Heart right ventricle (tissue), 16 donors: ENCODE measurements around the gene SRPK3. TPM values are rescaled to one million over a fixed set of nuclear protein-coding genes. Genes with fewer than 3 reads are reported as not detected.

Source experiments
- ATAC-seq, 8 donors: fragments of 200-7000 bp; cut with Tn5 transposase; one replicate each; pipeline ENCODE4 v1.9.1; 2020; ENCODE audit warnings: mild to moderate bottlenecking in 8 of 8, moderate library complexity in 8 of 8, moderate number of reproducible peaks in 1 of 8
- DNase-seq, 2 donors: peaks; one replicate each; pipeline ENCODE4 v3.0.0-alpha.2; 2020
- H3K27ac ChIP-seq, 10 donors: fragments of 200-600 bp; sonication (generic) in 2 of 10; one replicate each; pipeline versions ENCODE4 v1.5.0 to v1.8.0; 2020 to 2022; ENCODE audit warnings: mild to moderate bottlenecking in 3 of 10
- H3K27me3 ChIP-seq, 7 donors: fragments of 200-600 bp; one replicate each; pipeline ENCODE4 v1.8.0; 2021 to 2022; ENCODE audit warnings: mild to moderate bottlenecking in 2 of 7
- H3K36me3 ChIP-seq, 9 donors: fragments of 200-600 bp; sonication (generic) in 1 of 9; one replicate each; pipeline versions ENCODE4 v1.5.0 to v1.8.0; 2020 to 2022; ENCODE audit warnings: mild to moderate bottlenecking in 2 of 9
- H3K4me1 ChIP-seq, 9 donors: fragments of 200-600 bp; sonication (generic) in 1 of 9; one replicate each; pipeline versions ENCODE4 v1.5.0 to v1.8.0; 2020 to 2022; ENCODE audit warnings: mild to moderate bottlenecking in 4 of 9
- H3K4me3 ChIP-seq, 10 donors: fragments of 200-600 bp; sonication (generic) in 2 of 10; one replicate each; pipeline versions ENCODE4 v1.5.0 to v1.8.0; 2020 to 2022; ENCODE audit warnings: mild to moderate bottlenecking in 7 of 10, moderate library complexity in 2 of 10
- H3K9me3 ChIP-seq, 11 donors: fragments of 200-600 bp in 10 of 11; sonication (generic) in 2 of 11; one replicate each; pipeline versions ENCODE4 v1.5.0 to v1.8.0; 2013 to 2022; ENCODE audit warnings: mild to moderate bottlenecking in 2 of 11, control low read depth in 1 of 11, moderate library complexity in 1 of 11
- WGBS, 2 donors: extraction: QIAGEN DNeasy Blood & Tissue Kit; methylation state at CpG; one replicate each; pipeline ENCODE4 v1.1.7; 2013; ENCODE audit warnings: inconsistent platforms in 1 of 2; 5-methylcytosine and 5-hydroxymethylcytosine counted together
- intact Hi-C, 10 donors: fragments of 100-400 bp; cut with DNase I; formaldehyde crosslinking; loops; one replicate each; pipeline versions ENCODE4 v1.11.1 to v1.14.2; 2022
- polyA plus RNA-seq, 2 donors: library from polyadenylated mRNA; stranded (reverse); fragments of 200-250 nt; gene quantifications; one replicate each; pipeline ENCODE4 v1.2.3, GENCODE V29; 2013
- total RNA-seq, 10 donors: library from RNA; stranded (reverse); fragmentation: NEBNext Ultra II Directional in 3 of 10; extraction: Animal tissue kit (Norgen Biotek cat#: 25700) in 3 of 10; gene quantifications; one replicate each; pipeline versions ENCODE4 v1.2.1 to v1.2.4, GENCODE V29; 2021 to 2023
- TF ChIP-seq, protein P1 (sequence below), 9 donors: fragments of 200-600 bp; sonication (generic) in 2 of 9; IDR thresholded peaks; one replicate each; pipeline versions ENCODE4 v1.5.0 to v1.8.0; 2021 to 2022; ENCODE audit warnings: antibody characterized with exemption in 9 of 9, mild to moderate bottlenecking in 5 of 9, moderate library complexity in 1 of 9
- donor health status: Arrhythmogenic right ventricular cardiomyopathy.
- donor health status: ischemic (EF 13 %, LVEDD 7.1; RV severe dilation, severe dysfunction).
- donor health status: healthy with polysubstance abuse.
- donor health status: DM: no; HTN: yes; CAD: no.
- donor health status: DM: no; HTN: no; CAD: no.
- donor health status: ischemic (EF 25% LVEDD 6.9; RV normal size, moderate dysfunction).
- donor health status: ischemic (EF 25% LVEDD 5.7; RV mildly dilated, moderate dysfunction).
- donor health status: healthy.
- donor health status: DM: yes; HTN: yes; CAD: no.
- donor health status: Ischemic cardiomyopathy.
- donor health status: ischemic (EF 35%, LVEDD 5.7; RV mildly dilated, moderate dysfunction).
- donor health status: nonischemic (EF 11% LVEDD 7.7; RV severe dilation, severe dysfunction).
- donor health status: DM: yes; HTN: yes; CAD: no.
- donor health status: PGD.
- donor health status: ischemic (EF 29% LVEDD 5.4; RV normal size, mild dysfunction).
- donor health status: nonischemic (EF 23%, LVEDD 6.1; RV moderate dilation, normal function).

SRPK3 gene
- total and polyA plus RNA-seq, 12 donors, result 9.9 to 52.7 (median 44.8) TPM

DNA sequence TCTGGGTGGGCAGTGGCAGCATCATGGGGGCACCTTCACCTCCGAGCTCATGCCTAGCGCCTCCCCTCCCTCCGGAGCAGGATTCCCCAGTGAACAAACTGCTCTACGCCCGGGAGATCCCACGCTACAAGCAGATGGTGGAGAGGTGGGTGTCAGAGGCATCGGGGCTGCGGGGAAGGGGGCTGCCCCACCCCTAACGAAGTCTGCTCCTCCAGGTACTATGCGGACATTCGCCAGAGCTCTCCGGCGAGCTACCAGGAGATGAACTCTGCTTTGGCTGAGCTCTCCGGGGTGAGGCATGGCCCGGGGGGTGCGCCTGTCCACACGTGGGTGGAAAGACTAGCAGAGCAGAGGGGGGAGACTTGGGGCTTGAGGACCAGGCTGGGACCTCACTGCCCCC lies 2.7 kb upstream of the SRPK3 start:
- peak in 1 of 2 donors; percentile 3 for DNase-seq
- H3K9me3 ChIP-seq, result no peaks in the 10 kb centered on the region
- intact Hi-C loops, result no loop called here
- no peak overlapping the region for H3K27ac ChIP-seq
- H3K27me3 ChIP-seq, result peaks cover 0 to 24% (median 0%) of the 10 kb centered on the region in 7 donors
- ATAC-seq, result no peak
- peaks cover 0 to 31% (median 6%) of the 10 kb centered on the region in 9 donors for H3K4me1 ChIP-seq
- no peak overlapping the region for H3K4me3 ChIP-seq
- TF ChIP-seq, protein P1, sequence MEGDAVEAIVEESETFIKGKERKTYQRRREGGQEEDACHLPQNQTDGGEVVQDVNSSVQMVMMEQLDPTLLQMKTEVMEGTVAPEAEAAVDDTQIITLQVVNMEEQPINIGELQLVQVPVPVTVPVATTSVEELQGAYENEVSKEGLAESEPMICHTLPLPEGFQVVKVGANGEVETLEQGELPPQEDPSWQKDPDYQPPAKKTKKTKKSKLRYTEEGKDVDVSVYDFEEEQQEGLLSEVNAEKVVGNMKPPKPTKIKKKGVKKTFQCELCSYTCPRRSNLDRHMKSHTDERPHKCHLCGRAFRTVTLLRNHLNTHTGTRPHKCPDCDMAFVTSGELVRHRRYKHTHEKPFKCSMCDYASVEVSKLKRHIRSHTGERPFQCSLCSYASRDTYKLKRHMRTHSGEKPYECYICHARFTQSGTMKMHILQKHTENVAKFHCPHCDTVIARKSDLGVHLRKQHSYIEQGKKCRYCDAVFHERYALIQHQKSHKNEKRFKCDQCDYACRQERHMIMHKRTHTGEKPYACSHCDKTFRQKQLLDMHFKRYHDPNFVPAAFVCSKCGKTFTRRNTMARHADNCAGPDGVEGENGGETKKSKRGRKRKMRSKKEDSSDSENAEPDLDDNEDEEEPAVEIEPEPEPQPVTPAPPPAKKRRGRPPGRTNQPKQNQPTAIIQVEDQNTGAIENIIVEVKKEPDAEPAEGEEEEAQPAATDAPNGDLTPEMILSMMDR (IDR thresholded peaks at IDR 0.05), result no peak
- H3K36me3 ChIP-seq, result peaks cover 0 to 3% (median 0%) of the 10 kb centered on the region in 9 donors
- WGBS, 2 donors, result 63 to 65% methylated on average over 16 to 17 of the region's 17 CpGs

DNA sequence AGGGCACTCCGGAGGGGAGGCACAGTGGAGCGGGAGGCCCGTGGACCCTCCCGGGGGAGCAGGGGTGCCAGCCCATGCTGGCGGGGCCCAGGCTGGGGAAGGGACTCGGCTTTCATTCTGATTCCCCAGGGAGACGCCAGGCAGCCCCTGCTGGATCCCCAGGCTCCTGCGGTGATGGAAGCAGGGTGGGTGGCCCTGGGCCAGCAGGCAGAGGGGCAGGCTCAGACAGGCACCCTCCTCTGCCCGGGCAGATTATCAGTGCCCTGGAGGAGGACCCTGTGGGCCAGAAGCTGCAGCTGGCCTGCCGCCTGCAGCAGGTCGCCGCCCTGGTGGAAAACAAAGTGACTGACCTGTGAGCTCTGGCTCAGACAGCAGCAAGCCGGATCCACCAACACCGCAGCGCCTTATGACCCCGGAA lies 2.1 kb upstream of the SRPK3 start:
- intact Hi-C loops, result no loop called here
- peaks cover 0 to 31% (median 6%) of the 10 kb centered on the region in 9 donors for H3K4me1 ChIP-seq
- no peak overlapping the region for H3K4me3 ChIP-seq
- TF ChIP-seq, protein P1 (IDR thresholded peaks at IDR 0.05), result no peak
- WGBS, 2 donors, result 82 to 84% methylated on average over 13 to 16 of the region's 16 CpGs
- H3K9me3 ChIP-seq, result no peaks in the 10 kb centered on the region
- H3K27me3 ChIP-seq, result peaks cover 0 to 24% (median 0%) of the 10 kb centered on the region in 7 donors
- ATAC-seq (no peak), DNase-seq (no peak)
- H3K27ac ChIP-seq, result no peak overlapping the region
- peaks cover 0 to 3% (median 0%) of the 10 kb centered on the region in 9 donors for H3K36me3 ChIP-seq

DNA sequence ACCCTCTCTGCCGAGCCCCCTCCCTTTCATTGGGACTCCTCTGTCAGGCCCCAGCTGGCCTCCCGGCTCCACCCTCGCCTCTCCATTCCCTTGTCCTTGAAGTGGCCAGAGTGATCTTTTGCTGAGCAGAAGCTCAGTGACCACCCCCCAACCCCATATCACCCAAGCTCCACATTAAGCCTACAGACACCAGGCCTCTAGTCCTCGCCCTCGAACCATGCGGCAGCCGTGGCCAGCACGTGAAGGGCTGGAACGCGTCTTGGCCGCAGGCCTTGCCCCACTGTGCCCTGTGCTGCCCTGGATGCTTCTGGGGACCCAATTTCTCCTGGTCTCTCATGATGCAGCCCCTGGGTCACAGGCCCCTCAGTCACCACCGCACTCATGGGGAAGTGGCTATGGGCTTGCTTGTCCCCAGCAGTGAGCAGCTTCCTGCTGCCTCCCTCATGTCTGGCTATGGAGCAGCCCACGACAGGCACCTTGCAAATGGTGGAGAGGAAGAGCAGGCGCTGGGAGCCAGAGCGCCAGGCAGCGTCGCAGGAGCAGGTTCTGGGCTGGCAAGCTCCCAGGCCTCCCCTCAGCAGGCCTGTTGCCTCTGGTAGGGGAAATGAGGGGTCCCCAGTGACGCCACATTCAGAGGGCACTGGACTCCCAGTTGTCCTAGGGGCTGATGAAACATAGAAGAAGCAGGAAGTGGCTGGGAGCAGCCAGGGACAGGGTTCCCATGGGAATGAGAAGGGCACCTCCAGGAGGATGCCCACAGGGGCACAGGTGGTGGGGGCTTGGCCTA lies 757 bp upstream of the SRPK3 start:
- intact Hi-C loops, result no loop called here
- Histone ChIP-seq H3K4me1 (peaks cover 0 to 31% (median 6%) of the 10 kb centered on the region in 9 donors), H3K27me3 (peaks cover 0 to 24% (median 0%) of the 10 kb centered on the region in 7 donors), H3K27ac (peak overlapping the region in 9 of 10 donors; percentile 54 to 89 (median 78)), H3K36me3 (peaks cover 0 to 13% (median 0%) of the 10 kb centered on the region in 9 donors), H3K9me3 (no peaks in the 10 kb centered on the region), H3K4me3 (peak overlapping the region in 5 of 10 donors; percentile 35 to 51 (median 42))
- TF ChIP-seq, protein P1 (IDR thresholded peaks at IDR 0.05), result no peak
- ATAC-seq, result peak in 1 of 8 donors; percentile 0
- DNase-seq, result no peak
- 68 to 71% methylated on average over 17 to 18 of the region's 18 CpGs for WGBS, 2 donors

DNA sequence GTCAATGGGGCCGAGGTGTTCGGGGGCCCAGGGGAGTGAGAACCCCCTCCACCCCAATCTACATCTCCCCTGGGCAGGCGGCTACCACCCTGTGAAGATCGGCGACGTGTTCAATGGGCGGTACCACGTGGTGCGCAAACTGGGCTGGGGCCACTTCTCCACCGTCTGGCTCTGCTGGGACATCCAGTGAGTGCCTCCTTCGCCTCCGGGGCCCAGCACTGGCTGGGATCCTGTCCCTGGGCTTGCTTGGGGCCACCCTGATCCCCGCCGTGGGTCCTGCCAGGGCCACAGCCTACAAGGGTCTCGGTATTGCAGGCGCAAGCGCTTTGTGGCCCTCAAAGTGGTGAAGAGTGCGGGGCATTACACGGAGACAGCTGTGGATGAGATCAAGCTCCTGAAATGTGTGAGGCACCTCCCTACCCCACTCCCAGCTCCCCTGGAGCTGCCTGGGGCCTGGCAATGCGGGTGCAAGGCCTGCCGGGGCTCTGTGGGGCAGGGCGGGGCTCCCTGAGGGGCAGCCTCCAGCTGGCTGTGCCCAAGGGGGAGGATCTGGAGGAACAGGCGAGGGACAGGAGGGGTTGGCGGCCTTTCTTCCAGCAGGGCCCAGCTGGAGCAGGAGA lies 697 bp downstream of the SRPK3 start:
- Histone ChIP-seq H3K4me3 (peak overlapping the region in 8 of 10 donors; percentile 7 to 51 (median 36)), H3K4me1 (peaks cover 0 to 31% (median 6%) of the 10 kb centered on the region in 9 donors), H3K27ac (peak overlapping the region; percentile 54 to 89 (median 78)), H3K27me3 (peaks cover 0 to 24% (median 0%) of the 10 kb centered on the region in 7 donors), H3K36me3 (peaks cover 0 to 28% (median 0%) of the 10 kb centered on the region in 9 donors), H3K9me3 (no peaks in the 10 kb centered on the region)
- 39 to 51% methylated on average over 17 to 24 of the region's 24 CpGs for WGBS, 2 donors
- no peak for DNase-seq
- intact Hi-C loops, result no loop called here
- TF ChIP-seq, protein P1 (IDR thresholded peaks at IDR 0.05), result no peak
- ATAC-seq, result peak; percentile 41 to 77 (median 66)
